ENCODE results near the gene FUCA1.

- no peak for TF ChIP-seq CTCF (conservative IDR thresholded peaks at IDR 0.05; ENCODE audit: low read depth, low read length)
- no peak for TF ChIP-seq POLR2A (IDR thresholded peaks at IDR 0.05; ENCODE audit: low read depth, low read length)
- TF ChIP-seq RAD21 (IDR thresholded peaks at IDR 0.05; ENCODE audit: low read length), result no peak
- no peak for TF ChIP-seq RCOR1 (IDR thresholded peaks at IDR 0.05; ENCODE audit: insufficient replicate concordance, low read length)
- TF ChIP-seq CEBPB (IDR thresholded peaks at IDR 0.05; ENCODE audit: low read depth, low read length), result no peak
- no peak for TF ChIP-seq MAFK (IDR thresholded peaks at IDR 0.05; ENCODE audit: low read depth, low read length)
- no peak for TF ChIP-seq RFX5 (IDR thresholded peaks at IDR 0.05; ENCODE audit: low read depth, low read length)
- TF ChIP-seq MXI1 (IDR thresholded peaks at IDR 0.05; ENCODE audit: borderline replicate concordance, low read depth, low read length), result no peak
- no peak for TF ChIP-seq MAZ (IDR thresholded peaks at IDR 0.05; ENCODE audit: borderline replicate concordance, low read depth, low read length)
- no peak for TF ChIP-seq BHLHE40 (IDR thresholded peaks at IDR 0.05; ENCODE audit: low read depth, low read length)
- TF ChIP-seq FOS (IDR thresholded peaks at IDR 0.05; ENCODE audit: low read depth, low read length), result no peak
- no peak for TF ChIP-seq SMC3 (IDR thresholded peaks at IDR 0.05; ENCODE audit: low read depth, low read length)
Observed at GRCh38 chr1:23848673-23849616, 19.1 kb downstream of the FUCA1 start.
